Kidney (tissue), 14 donors: Measurements from ENCODE around the gene C1orf35. TPM values are rescaled to one million over a fixed set of nuclear protein-coding genes. Genes with fewer than 3 reads are reported as not detected.

Experiments
- DNase-seq, 5 donors: peaks; one replicate each; pipeline ENCODE4 v3.0.0-alpha.2; 2013 to 2020
- FAIRE-seq: peaks from 2 replicates; lab custom pipeline; 2012; peaks lifted over from hg19 to GRCh38; lab: Jason Lieb, UNC
- H3K27ac ChIP-seq, 2 donors: one replicate each; pipeline ENCODE4 v1.7.0; 2013; ENCODE audit warnings: low read depth in 2 of 2, low read length in 2 of 2, inconsistent platforms in 1 of 2
- H3K27me3 ChIP-seq: one replicate; pipeline ENCODE4 v1.7.1; 2013; ENCODE audit warnings: low read length, inconsistent platforms; ENCODE audit not compliant: control insufficient read depth, insufficient read depth
- H3K36me3 ChIP-seq, 3 donors: one replicate each; pipeline versions ENCODE4 v1.7.0 to v1.7.1; 2013; ENCODE audit warnings: low read length in 3 of 3, control low read depth in 1 of 3, inconsistent platforms in 1 of 3; ENCODE audit not compliant: insufficient read depth in 3 of 3, control insufficient read depth in 2 of 3
- H3K4me1 ChIP-seq, 3 donors: one replicate each; pipeline versions ENCODE4 v1.7.0 to v1.7.1; 2013; ENCODE audit warnings: low read length in 3 of 3, inconsistent platforms in 1 of 3, low read depth in 1 of 3; ENCODE audit not compliant: control insufficient read depth in 2 of 3, insufficient read depth in 2 of 3
- H3K4me3 ChIP-seq, 3 donors: one replicate each; pipeline versions ENCODE4 v1.7.0 to v1.8.1; 2013; ENCODE audit warnings: low read length in 3 of 3, control low read depth in 1 of 3, inconsistent platforms in 1 of 3
- H3K9ac ChIP-seq, 3 donors: one replicate each; pipeline versions ENCODE4 v1.7.0 to v1.7.1; 2013; ENCODE audit warnings: low read length in 3 of 3, control low read depth in 1 of 3, inconsistent platforms in 1 of 3
- H3K9me3 ChIP-seq, 3 donors: one replicate each; pipeline versions ENCODE4 v1.7.0 to v1.7.1; 2013; ENCODE audit warnings: low read length in 3 of 3, control low read depth in 1 of 3, inconsistent platforms in 1 of 3; ENCODE audit not compliant: control insufficient read depth in 2 of 3, insufficient read depth in 1 of 3
- intact Hi-C: fragments of 100-400 bp; cut with DNase I; formaldehyde crosslinking; loops from one replicate; pipeline ENCODE4 v1.11.1; 2022
- polyA plus RNA-seq: library from polyadenylated mRNA; stranded (reverse); fragments of 350-450 nt; fragmentation: Illumina TruSeq; extraction: RNeasy Lipid Tissue Mini Kit (QIAGEN cat#74804); gene quantifications from one replicate; pipeline ENCODE4 v1.2.3, GENCODE V29; 2014; ENCODE audit warnings: low read depth, low replicate concordance; ENCODE audit not compliant: insufficient read depth
- total RNA-seq: library from RNA; stranded (reverse); fragmentation: NEBNext Ultra II Directional; extraction: Animal tissue kit (Norgen Biotek cat#: 25700); gene quantifications from one replicate; pipeline ENCODE4 v1.2.1, GENCODE V29; 2021
- TF ChIP-seq, protein P1 (sequence below): IDR thresholded peaks from 3 replicates; pipeline ENCODE4 v1.5.1; 2012; ENCODE audit warnings: mild to moderate bottlenecking, moderate library complexity, borderline replicate concordance; ENCODE audit not compliant: insufficient read depth; ENCODE audit errors: extremely low read depth
- donor health status: control.
- donor health status: control.
- donor health status: control.
- donor health status: control.
- donor health status: control.
- donor health status: DM: yes; HTN: yes; CAD: no.
- donor health status: Normal renal cell carcinoma (clear cell type).

Gene C1orf35
- total and polyA plus RNA-seq, 2 donors from 2014 or later, result 17.4 to 17.6 TPM

- no peak overlapping the region for H3K4me3 ChIP-seq
- peaks cover 20% of the 10 kb centered on the region for H3K27me3 ChIP-seq
- no peak overlapping the region for H3K9ac ChIP-seq
- H3K9me3 ChIP-seq, result no peaks in the 10 kb centered on the region
- H3K36me3 ChIP-seq, result no peaks in the 10 kb centered on the region
- DNase-seq (peak in 2 of 5 donors; percentile 37 to 53), FAIRE-seq (no peak)
- no peak overlapping the region for H3K27ac ChIP-seq
- H3K4me1 ChIP-seq, result peaks cover 0 to 5% (median 0%) of the 10 kb centered on the region in 3 donors
- TF ChIP-seq, protein P1, sequence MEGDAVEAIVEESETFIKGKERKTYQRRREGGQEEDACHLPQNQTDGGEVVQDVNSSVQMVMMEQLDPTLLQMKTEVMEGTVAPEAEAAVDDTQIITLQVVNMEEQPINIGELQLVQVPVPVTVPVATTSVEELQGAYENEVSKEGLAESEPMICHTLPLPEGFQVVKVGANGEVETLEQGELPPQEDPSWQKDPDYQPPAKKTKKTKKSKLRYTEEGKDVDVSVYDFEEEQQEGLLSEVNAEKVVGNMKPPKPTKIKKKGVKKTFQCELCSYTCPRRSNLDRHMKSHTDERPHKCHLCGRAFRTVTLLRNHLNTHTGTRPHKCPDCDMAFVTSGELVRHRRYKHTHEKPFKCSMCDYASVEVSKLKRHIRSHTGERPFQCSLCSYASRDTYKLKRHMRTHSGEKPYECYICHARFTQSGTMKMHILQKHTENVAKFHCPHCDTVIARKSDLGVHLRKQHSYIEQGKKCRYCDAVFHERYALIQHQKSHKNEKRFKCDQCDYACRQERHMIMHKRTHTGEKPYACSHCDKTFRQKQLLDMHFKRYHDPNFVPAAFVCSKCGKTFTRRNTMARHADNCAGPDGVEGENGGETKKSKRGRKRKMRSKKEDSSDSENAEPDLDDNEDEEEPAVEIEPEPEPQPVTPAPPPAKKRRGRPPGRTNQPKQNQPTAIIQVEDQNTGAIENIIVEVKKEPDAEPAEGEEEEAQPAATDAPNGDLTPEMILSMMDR, result no peak
- intact Hi-C loops, result no loop called here
These were observed 41.6 kb downstream of the C1orf35 start for GRCh38 chr1:228061411-228062084.

DNA sequence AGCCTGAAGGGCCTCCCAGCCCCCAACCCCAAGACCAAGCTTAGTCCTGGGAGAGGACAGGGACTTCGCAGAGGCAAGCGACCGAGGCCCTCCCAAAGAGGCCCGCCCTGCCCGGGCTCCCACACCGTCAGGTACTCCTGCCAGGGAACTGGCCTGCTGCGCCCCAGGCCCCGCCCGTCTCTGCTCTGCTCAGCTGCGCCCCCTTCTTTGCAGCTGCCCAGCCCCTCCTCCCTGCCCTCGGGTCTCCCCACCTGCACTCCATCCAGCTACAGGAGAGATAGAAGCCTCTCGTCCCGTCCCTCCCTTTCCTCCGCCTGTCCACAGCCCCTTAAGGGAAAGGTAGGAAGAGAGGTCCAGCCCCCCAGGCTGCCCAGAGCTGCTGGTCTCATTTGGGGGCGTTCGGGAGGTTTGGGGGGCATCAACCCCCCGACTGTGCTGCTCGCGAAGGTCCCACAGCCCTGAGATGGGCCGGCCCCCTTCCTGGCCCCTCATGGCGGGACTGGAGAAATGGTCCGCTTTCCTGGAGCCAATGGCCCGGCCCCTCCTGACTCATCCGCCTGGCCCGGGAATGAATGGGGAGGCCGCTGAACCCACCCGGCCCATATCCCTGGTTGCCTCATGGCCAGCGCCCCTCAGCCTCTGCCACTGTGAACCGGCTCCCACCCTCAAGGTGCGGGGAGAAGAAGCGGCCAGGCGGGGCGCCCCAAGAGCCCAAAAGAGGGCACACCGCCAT, 42.5 kb downstream of the C1orf35 start:
- Histone ChIP-seq H3K27ac (no peak overlapping the region), H3K27me3 (peaks cover 20% of the 10 kb centered on the region), H3K4me3 (no peak overlapping the region), H3K9ac (no peak overlapping the region), H3K36me3 (no peaks in the 10 kb centered on the region), H3K9me3 (no peaks in the 10 kb centered on the region), H3K4me1 (peaks cover 0 to 5% (median 0%) of the 10 kb centered on the region in 3 donors)
- DNase-seq (peak in 2 of 5 donors; percentile 24 to 76), FAIRE-seq (no peak)
- TF ChIP-seq, protein P1, result no peak
- intact Hi-C loops, result no loop called here

GRCh38 chr1:228059634-228060457, 43.3 kb downstream of the C1orf35 start:
- FAIRE-seq (no peak), DNase-seq (peak; percentile 80 to 96 (median 84))
- TF ChIP-seq, protein P1, result no peak
- Histone ChIP-seq H3K27ac (no peak overlapping the region), H3K9ac (no peak overlapping the region), H3K9me3 (no peaks in the 10 kb centered on the region), H3K4me1 (peaks cover 0 to 5% (median 0%) of the 10 kb centered on the region in 3 donors), H3K36me3 (no peaks in the 10 kb centered on the region), H3K4me3 (no peak overlapping the region), H3K27me3 (peaks cover 20% of the 10 kb centered on the region)
- intact Hi-C loops, result no loop called here
